Activated CD4-positive, alpha-beta memory T cell treated with anti-CD3 and anti-CD28 coated beads, Interleukin-2, amount 10 ng/mL, durations not matched to agents 7 days and 5 days (primary cell): Measurements from ENCODE around the gene RPF1. TPM values are rescaled to one million over a fixed set of nuclear protein-coding genes. Genes with fewer than 3 reads are reported as not detected.

Source experiments
- CTCF ChIA-PET: fragments of 350-600 bp; sonication (Branson Sonifier 250); formaldehyde crosslinking; loops from one replicate; lab custom pipeline; 2021; ENCODE audit warnings: antibody characterized with exemption, inconsistent platforms; lab: Charles Lee
- POLR2A ChIA-PET: fragments of 350-600 bp; sonication (Branson Sonifier 250); formaldehyde crosslinking; loops from one replicate; lab custom pipeline; 2021; ENCODE audit warnings: antibody characterized with exemption; lab: Charles Lee
- DNase-seq: peaks from one replicate; pipeline ENCODE4 v3.0.0-alpha.2; 2020
- H3K27ac Mint-ChIP-seq: one replicate; pipeline ENCODE4 v1.8.0; 2021; ENCODE audit warnings: mild to moderate bottlenecking, mixed read lengths
- H3K27me3 Mint-ChIP-seq: one replicate; pipeline ENCODE4 v1.8.0; 2021; ENCODE audit warnings: mixed read lengths
- H3K36me3 Mint-ChIP-seq: one replicate; pipeline ENCODE4 v1.8.0; 2021; ENCODE audit warnings: low read depth, mixed read lengths
- H3K4me1 Mint-ChIP-seq: one replicate; pipeline ENCODE4 v1.8.0; 2021; ENCODE audit warnings: mixed read lengths
- H3K4me3 Mint-ChIP-seq: one replicate; pipeline ENCODE4 v1.8.0; 2021; ENCODE audit warnings: mild to moderate bottlenecking, mixed read lengths
- H3K9me3 Mint-ChIP-seq: one replicate; pipeline ENCODE4 v1.8.0; 2021; ENCODE audit warnings: mixed read lengths
- total RNA-seq, 2 experiments: library from RNA; stranded (reverse); gene quantifications; one replicate each; pipeline ENCODE4 v1.2.3, GENCODE V29; 2021

Gene RPF1
- total RNA-seq, 2 experiments from 2014 or later: 37.8 to 39.7 TPM

DNA sequence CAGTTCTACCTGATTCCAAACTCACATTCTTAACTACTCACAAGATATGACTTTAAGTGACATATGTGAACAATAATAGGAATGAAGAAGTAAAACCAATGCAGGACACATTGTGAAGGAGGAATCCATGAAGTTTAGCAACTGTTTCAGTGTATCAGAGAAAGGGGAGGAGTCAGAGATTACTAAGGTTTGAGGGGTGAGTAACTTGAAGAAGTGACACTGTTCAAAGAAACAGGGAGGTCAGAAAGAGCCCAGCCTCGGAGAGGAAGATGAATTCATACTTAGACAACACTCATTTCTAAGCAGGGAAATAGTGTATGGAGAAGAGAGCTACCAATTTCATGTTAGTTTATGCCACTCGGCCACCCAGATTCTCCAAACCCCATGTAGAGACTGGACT, 28.2 kb upstream of the RPF1 start:
- no peak overlapping the region for H3K27ac Mint-ChIP-seq
- POLR2A ChIA-PET: no interaction called here
- CTCF ChIA-PET: interaction anchor here (0.6 kb wide), 1 partner anchor 10 kb away, joined by 3 read pairs; no protein-coding TSS in a partner anchor
- peaks cover 7% of the 10 kb centered on the region for H3K36me3 Mint-ChIP-seq
- no peak for DNase-seq
- peaks cover 22% of the 10 kb centered on the region for H3K27me3 Mint-ChIP-seq
- no peaks in the 10 kb centered on the region for H3K4me1 Mint-ChIP-seq
- H3K9me3 Mint-ChIP-seq: peaks cover 4% of the 10 kb centered on the region
- no peak overlapping the region for H3K4me3 Mint-ChIP-seq

DNA sequence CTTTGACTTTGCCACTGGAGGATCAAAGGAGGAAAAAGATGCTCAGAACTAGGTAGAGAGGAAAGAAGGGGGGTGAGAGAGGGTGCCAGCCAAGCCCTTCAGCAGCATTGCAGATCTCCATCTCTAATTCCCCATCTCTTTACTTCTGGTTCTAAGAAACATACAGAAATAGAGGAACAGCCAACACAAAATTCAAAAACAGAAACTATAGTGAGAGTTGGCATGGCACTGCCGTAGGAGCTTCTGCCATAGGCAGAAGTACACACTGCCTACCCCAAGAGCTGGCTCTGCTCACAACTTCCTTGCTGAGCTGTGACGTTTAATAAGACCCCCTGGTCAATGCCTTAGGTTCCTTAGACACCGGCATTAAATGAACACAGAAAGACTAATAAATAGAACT, 26.6 kb upstream of the RPF1 start:
- H3K27ac Mint-ChIP-seq: no peak overlapping the region
- no peaks in the 10 kb centered on the region for H3K9me3 Mint-ChIP-seq
- H3K4me3 Mint-ChIP-seq: no peak overlapping the region
- ChIA-PET POLR2A (no interaction called here), CTCF (no interaction called here)
- no peaks in the 10 kb centered on the region for H3K36me3 Mint-ChIP-seq
- H3K27me3 Mint-ChIP-seq: peaks cover 24% of the 10 kb centered on the region
- DNase-seq: no peak
- no peaks in the 10 kb centered on the region for H3K4me1 Mint-ChIP-seq

DNA sequence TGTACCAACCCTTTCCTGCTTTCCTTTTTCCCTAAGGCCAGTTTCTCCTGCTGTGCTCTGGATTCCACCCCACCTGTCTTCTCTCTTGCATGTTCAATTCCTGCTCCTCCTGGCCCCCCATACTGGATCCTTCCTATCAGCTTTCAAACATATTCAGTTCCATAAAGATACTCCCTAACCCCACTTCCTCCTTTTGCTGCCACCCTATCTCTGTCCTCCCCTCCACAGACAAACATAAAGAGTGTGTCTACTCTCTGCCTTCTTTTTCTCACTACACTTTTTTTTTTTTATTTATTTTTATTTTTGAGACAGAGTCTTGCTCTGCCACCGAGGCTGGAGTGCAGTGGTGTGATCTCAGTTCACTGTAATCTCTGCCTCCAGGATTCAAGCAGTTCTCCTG, 16.9 kb upstream of the RPF1 start:
- Mint-ChIP-seq H3K4me3 (no peak overlapping the region), H3K27ac (no peak overlapping the region), H3K27me3 (peaks cover 26% of the 10 kb centered on the region), H3K9me3 (no peaks in the 10 kb centered on the region), H3K36me3 (no peaks in the 10 kb centered on the region), H3K4me1 (no peaks in the 10 kb centered on the region)
- no peak for DNase-seq
- ChIA-PET CTCF (no interaction called here), POLR2A (no interaction called here)

DNA sequence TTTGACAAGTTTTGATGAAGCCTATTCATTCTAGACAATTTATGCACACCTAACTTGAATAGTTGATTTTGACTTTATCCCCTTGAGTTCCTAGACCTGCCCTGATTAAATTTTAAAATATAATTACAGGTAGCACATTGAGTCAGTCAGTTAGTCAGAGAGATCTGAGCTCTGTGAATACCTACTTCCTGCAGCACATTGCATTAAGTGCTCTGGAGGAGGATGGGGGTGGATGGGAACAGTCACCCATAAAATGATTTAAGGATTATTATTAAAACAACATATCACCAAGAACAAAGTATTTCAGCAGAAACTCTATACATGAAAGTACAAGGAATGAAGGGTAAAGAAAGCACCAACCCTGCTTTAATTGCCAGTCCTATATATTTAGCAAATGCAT, 11.8 kb upstream of the RPF1 start:
- Mint-ChIP-seq H3K27me3 (peaks cover 36% of the 10 kb centered on the region), H3K9me3 (no peaks in the 10 kb centered on the region), H3K36me3 (no peaks in the 10 kb centered on the region), H3K4me1 (no peaks in the 10 kb centered on the region), H3K27ac (no peak overlapping the region), H3K4me3 (no peak overlapping the region)
- ChIA-PET CTCF (no interaction called here), POLR2A (interaction anchor here (1.5 kb wide), 1 partner anchor 18 kb away, joined by 3 read pairs; no protein-coding TSS in a partner anchor)
- DNase-seq: no peak

DNA sequence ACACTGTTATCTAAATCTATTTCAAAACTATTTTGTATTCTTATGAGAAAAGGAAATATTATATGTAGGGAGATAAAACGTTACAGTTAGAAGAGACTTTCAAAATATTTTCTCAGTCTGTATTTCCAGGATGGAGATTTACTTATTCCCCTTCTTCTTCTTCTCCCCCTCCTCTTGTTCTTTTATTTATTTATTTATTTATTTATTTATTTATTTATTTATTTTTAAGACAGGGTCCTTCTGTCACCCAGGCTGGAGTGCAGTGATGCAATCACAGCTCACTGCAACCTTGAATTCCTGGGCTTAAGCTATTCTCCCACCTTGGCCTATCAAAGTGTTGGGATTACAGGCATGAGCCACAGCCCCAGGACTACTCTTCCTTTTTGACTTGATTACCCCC, 2.8 kb upstream of the RPF1 start:
- DNase-seq: no peak
- POLR2A ChIA-PET: no interaction called here
- no peak overlapping the region for H3K4me3 Mint-ChIP-seq
- H3K36me3 Mint-ChIP-seq: peaks cover 18% of the 10 kb centered on the region
- peaks cover 39% of the 10 kb centered on the region for H3K27me3 Mint-ChIP-seq
- H3K9me3 Mint-ChIP-seq: peaks cover 11% of the 10 kb centered on the region
- CTCF ChIA-PET: no interaction called here
- no peak overlapping the region for H3K27ac Mint-ChIP-seq
- H3K4me1 Mint-ChIP-seq: peaks cover 16% of the 10 kb centered on the region

DNA sequence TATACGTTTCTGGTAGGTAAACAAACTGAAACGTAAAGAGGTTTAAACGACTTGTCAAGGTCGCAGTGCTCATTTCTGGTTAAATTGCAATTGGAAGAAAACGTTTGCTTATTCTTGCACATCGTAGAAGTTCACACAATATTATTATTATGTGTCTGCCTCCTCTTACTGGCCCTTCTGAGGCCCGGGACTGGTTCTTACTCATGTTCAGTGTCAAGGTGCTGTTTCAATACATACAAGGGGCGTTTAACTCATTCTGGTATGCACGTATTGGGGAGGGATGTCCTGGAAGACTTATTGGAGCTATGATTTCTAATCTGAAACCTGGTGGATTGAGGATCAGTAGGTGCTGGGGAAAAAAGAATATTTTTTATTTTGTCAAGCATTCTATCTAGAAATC, 932 bp downstream of the RPF1 start:
- peaks cover 46% of the 10 kb centered on the region for H3K36me3 Mint-ChIP-seq
- peaks cover 16% of the 10 kb centered on the region for H3K27me3 Mint-ChIP-seq
- ChIA-PET POLR2A (interaction anchor here (0.6 to 6.4 kb wide), 11 partner anchors 10 to 596 kb away, joined by 3 to 96 read pairs (median 5); partner anchors contain the start of genes CTBS, GNG5, PRKACB and SPATA1), CTCF (interaction anchor here (1.1 to 3.2 kb wide), 8 partner anchors 8 to 140 kb away, joined by 3 to 12 read pairs (median 5); partner anchors contain the start of genes CTBS, GNG5 and SPATA1)
- H3K9me3 Mint-ChIP-seq: peaks cover 11% of the 10 kb centered on the region
- peaks cover 34% of the 10 kb centered on the region for H3K4me1 Mint-ChIP-seq
- DNase-seq: no peak
- peak overlapping the region; percentile 95 for H3K27ac Mint-ChIP-seq
- peak overlapping the region; percentile 96 for H3K4me3 Mint-ChIP-seq

DNA sequence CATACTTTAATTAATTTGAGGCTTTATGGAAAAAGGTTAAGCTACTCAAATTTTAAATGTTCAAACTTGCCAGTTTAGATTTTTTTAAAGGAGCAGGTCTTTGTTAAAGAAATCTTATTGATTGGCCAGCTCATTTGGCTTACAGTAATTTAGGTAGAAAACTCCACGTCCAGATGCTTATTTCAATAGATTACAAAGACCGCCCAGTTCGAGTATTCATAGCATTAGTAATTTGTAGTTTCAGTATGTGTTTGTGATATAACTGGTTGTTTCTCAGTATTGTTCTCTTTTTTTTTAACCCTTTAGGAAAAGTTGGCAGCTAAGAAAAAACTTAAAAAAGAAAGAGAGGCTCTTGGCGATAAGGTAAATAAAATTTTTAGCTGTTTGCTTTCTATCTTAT, 1.6 kb downstream of the RPF1 start:
- H3K36me3 Mint-ChIP-seq: peaks cover 53% of the 10 kb centered on the region
- DNase-seq: no peak
- peak overlapping the region; percentile 96 for H3K4me3 Mint-ChIP-seq
- peaks cover 34% of the 10 kb centered on the region for H3K4me1 Mint-ChIP-seq
- ChIA-PET CTCF (interaction anchor here (1.1 to 3.2 kb wide), 7 partner anchors 9 to 140 kb away, joined by 3 to 12 read pairs (median 5); partner anchors contain the start of genes GNG5 and SPATA1), POLR2A (interaction anchor here (1.2 to 6.4 kb wide), 7 partner anchors 24 to 338 kb away, joined by 4 to 96 read pairs (median 6); partner anchors contain the start of genes CTBS, GNG5, PRKACB and SPATA1)
- peaks cover 11% of the 10 kb centered on the region for H3K9me3 Mint-ChIP-seq
- H3K27ac Mint-ChIP-seq: no peak overlapping the region
- peaks cover 14% of the 10 kb centered on the region for H3K27me3 Mint-ChIP-seq

DNA sequence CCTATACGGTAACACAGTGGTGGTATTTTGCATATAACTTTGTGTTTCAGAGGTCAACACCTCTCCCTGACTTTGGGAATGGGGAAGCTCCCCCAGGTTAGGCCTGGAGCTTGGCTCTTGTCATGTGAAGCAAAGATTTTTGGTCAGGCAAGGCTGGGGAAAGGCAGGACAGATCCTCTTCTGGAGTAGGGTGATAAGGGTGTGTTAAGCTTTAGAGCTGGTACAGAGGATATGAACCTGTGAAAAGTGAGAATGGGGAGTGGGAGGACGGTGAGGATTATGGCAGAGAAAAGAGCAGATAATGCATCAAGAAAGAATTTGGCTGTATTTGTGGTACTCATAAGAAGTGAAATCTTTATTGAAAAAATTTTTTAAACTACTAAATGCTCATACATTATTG, 2.3 kb downstream of the RPF1 start:
- Mint-ChIP-seq H3K27me3 (peaks cover 11% of the 10 kb centered on the region), H3K36me3 (peaks cover 58% of the 10 kb centered on the region), H3K4me3 (no peak overlapping the region), H3K27ac (no peak overlapping the region), H3K9me3 (peaks cover 11% of the 10 kb centered on the region), H3K4me1 (peaks cover 38% of the 10 kb centered on the region)
- no peak for DNase-seq
- ChIA-PET CTCF (interaction anchor here (1.5 to 2.1 kb wide), 3 partner anchors 25 to 139 kb away, joined by 4 to 6 read pairs (median 6); partner anchors contain the start of genes GNG5 and SPATA1), POLR2A (interaction anchor here (1.0 to 6.4 kb wide), 4 partner anchors 24 to 181 kb away, joined by 3 to 96 read pairs (median 46); partner anchors contain the start of genes CTBS, GNG5 and SPATA1)

DNA sequence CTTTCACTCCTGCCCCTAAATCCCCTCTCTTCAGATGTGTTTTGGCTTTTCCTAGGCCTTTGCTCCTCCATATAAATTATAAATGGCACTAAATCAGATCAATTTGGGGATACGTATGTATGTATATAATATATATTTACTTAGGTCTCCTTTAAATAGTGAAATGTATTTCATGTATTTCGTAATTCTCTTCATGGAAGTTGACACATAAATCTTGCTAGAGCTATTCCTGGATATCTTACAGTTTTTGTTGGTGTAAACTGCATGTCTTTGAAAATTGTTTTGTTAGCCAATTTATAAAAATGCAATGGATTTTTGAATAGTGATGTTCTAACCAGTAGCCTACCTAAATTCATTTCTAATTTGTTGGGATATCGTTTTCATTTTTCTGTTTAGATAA, 9.0 kb downstream of the RPF1 start:
- Mint-ChIP-seq H3K9me3 (no peaks in the 10 kb centered on the region), H3K36me3 (peaks cover 63% of the 10 kb centered on the region), H3K4me1 (peaks cover 20% of the 10 kb centered on the region), H3K27ac (no peak overlapping the region), H3K27me3 (no peaks in the 10 kb centered on the region), H3K4me3 (no peak overlapping the region)
- DNase-seq: no peak
- ChIA-PET POLR2A (no interaction called here), CTCF (no interaction called here)

DNA sequence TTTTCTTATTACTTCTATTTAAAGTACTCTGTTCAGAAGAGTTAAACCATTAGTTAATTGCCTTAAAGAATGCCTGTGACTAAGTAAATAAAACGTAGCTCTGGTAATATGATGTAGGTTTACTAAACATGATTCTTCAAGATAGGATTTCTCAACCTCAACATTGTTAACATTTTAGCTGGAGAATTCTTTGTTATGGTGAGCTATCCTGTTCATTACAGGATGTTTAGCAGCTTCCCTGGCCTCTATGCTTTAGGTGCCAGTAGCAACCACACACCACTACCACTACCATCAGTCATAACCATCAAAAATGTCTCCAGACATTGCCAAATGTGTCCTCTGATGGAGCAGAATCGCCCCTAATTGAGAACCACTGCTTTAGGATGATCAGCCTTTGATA, 10.7 kb downstream of the RPF1 start:
- Mint-ChIP-seq H3K27ac (no peak overlapping the region), H3K36me3 (peaks cover 54% of the 10 kb centered on the region), H3K9me3 (no peaks in the 10 kb centered on the region), H3K4me1 (peaks cover 17% of the 10 kb centered on the region), H3K4me3 (no peak overlapping the region), H3K27me3 (no peaks in the 10 kb centered on the region)
- POLR2A ChIA-PET: interaction anchor here (1.0 to 1.7 kb wide), 4 partner anchors 10 to 84 kb away, joined by 3 to 6 read pairs (median 4); partner anchors contain the start of genes CTBS, GNG5 and SPATA1
- CTCF ChIA-PET: interaction anchor here (0.9 kb wide), 1 partner anchor 9 kb away, joined by 3 read pairs; no protein-coding TSS in a partner anchor
- no peak for DNase-seq

DNA sequence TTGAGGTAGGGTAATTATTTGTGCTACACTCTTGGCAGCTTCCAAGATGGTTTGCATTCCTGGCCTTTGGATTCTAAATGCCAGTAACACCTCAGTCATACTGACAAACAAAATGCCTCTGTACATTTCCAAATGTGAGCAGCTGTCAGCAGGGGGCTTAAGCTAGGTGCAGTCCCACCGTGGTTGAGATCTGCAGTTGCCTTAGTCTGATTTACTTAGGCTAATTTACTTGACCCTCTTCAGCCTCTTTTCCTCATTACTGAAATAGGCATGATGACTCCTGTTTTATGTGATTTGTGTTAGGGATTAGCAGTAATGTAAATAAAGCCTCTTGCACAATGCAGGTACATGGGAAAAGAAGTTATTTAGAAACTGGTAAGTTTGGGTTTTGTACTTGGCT, 13.7 kb downstream of the RPF1 start:
- H3K9me3 Mint-ChIP-seq: no peaks in the 10 kb centered on the region
- ChIA-PET CTCF (no interaction called here), POLR2A (no interaction called here)
- no peak overlapping the region for H3K4me3 Mint-ChIP-seq
- H3K27me3 Mint-ChIP-seq: no peaks in the 10 kb centered on the region
- no peak for DNase-seq
- H3K36me3 Mint-ChIP-seq: peaks cover 59% of the 10 kb centered on the region
- no peak overlapping the region for H3K27ac Mint-ChIP-seq
- H3K4me1 Mint-ChIP-seq: peaks cover 9% of the 10 kb centered on the region

DNA sequence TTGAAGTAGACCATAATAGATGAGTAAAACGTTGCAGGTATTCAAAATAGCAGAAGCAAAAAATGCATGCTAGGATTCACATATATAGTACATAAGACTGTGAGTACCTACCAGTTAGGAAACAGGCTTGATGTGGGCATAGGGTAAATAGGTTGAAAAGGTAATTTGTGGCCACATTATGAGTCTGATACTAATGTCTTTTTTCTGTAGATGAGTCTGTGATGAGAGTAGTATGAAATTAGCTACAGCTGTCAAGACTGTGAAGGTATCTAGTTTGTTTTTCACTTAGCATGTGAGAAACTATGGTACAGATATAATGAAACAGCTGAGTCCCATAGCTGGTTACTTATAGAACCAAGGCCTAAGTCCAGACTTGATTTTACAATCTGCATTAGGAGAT, 14.7 kb downstream of the RPF1 start:
- peaks cover 64% of the 10 kb centered on the region for H3K36me3 Mint-ChIP-seq
- no peaks in the 10 kb centered on the region for H3K9me3 Mint-ChIP-seq
- POLR2A ChIA-PET: interaction anchor here (2.4 to 3.5 kb wide), 2 partner anchors 12 to 80 kb away, joined by 13 to 30 read pairs; partner anchors contain the start of genes CTBS, GNG5 and SPATA1
- no peaks in the 10 kb centered on the region for H3K27me3 Mint-ChIP-seq
- CTCF ChIA-PET: no interaction called here
- no peak overlapping the region for H3K4me3 Mint-ChIP-seq
- peaks cover 14% of the 10 kb centered on the region for H3K4me1 Mint-ChIP-seq
- DNase-seq: no peak
- no peak overlapping the region for H3K27ac Mint-ChIP-seq

DNA sequence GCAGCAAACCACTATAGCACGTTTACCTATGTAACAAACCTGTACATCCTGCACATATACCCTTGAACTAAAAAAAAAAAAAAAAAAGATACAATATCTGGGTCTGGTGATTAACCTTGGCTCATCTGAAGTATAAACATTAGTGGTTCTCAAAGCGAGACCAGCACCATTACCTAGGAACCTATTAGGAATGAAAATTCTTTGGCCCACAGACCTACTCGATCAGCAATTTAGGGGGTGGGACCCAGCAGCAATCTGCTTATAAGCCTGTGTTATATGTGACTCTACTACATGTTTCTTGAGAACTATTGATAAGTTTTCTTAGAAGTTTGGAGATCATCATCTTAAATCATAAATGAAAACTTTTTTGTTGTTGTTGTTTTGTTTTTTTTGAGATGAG, 17.4 kb downstream of the RPF1 start:
- H3K27me3 Mint-ChIP-seq: no peaks in the 10 kb centered on the region
- H3K9me3 Mint-ChIP-seq: no peaks in the 10 kb centered on the region
- CTCF ChIA-PET: no interaction called here
- H3K27ac Mint-ChIP-seq: no peak overlapping the region
- H3K36me3 Mint-ChIP-seq: peaks cover 65% of the 10 kb centered on the region
- H3K4me1 Mint-ChIP-seq: peaks cover 19% of the 10 kb centered on the region
- no peak for DNase-seq
- POLR2A ChIA-PET: interaction anchor here (3.5 kb wide), 1 partner anchor 9 kb away, joined by 30 read pairs; the partner anchor contains the start of genes GNG5 and SPATA1
- no peak overlapping the region for H3K4me3 Mint-ChIP-seq
